Stimulated activated CD4-positive, alpha-beta T cell treated with anti-CD3 and anti-CD28 coated beads, TNF-alpha, amount 100 ng/mL, for 24 hours (primary cell): Measurements from ENCODE around the gene MARK3.
A peak's percentile ranks its signal among the peaks of the same experiment; 100 is the strongest.
"Not testable (repeated sequence)": the region's sequence is repeated elsewhere in the genome, so short reads cannot be mapped to it uniquely, and the experiment has no call there.

Source experiments
- DNase-seq, 3 experiments: peaks; one replicate each; pipeline ENCODE4 v3.0.0-alpha.2; 2020; ENCODE audit warnings: low read depth in 3 of 3

Gene MARK3

DNA sequence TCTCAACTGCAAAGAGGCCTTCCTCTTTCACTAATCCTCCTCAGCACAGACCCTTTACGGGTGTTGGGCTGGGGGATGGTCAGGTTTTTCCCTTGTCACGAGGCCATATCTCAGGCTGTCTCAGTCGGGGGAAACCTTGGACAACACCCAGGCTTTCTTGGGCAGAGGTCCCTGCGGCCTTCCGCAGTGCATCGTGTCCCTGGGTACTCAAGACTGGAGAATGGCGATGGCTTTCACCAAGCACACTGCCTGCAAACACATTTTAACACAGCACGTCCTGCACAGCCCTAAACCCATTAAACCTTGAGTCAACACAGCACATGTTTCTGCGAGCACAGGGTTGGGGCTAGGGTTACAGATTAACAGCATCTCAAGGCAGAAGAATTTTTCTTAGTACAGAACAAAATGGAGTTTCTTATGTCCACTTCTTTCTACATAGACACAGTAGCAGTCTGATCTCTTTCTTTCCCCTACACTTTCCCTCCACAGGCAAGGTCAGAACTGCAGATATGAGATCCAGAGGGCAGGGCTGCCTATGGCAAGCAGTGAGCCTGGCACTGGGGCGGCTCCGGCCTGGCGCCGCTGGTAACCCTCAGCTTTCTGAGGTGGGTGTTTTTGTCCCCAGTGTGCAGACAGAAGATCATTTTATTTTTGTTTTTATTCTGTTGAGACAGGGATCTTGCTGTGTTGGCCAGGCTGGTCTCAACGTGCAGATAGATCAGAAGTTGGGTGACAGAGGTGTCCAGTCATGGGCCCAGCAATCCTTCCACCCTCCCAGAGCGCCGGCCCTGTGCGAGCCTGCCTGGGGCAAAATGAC is 140.4 kb downstream of the MARK3 start:
- not testable (repeated sequence) for DNase-seq

DNA sequence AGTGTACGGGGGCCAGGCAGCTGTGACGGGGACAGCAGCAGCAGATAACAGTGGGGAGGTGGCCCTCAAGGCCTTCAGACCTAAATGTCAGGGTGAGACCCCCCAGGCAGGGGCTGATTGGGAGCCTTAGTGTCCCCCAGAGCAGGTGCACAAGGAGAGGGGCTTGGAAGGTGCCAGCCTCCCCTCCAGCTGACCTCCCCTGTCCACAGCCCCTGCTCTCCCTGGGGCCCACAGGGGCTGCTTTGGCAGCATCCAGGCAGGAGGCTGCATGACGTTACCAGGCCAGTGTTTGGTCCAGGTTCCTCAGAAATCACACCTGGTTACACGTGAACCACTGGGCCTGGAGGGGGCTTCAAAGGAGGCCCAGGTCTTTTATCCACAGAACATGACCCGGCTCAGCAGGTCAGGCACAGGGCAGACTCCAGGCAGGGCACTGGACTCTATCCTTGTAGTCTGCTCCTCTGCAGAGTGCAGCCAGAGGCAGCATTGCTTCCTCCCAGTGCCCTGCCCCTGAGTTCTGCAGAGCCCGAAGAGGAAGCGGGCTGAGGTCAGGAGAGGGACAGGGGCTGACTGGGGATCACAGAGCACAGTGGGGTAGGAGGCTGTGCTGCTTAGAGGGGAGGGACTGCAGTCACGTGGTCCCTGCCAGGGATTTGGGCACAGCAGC is 141.2 kb downstream of the MARK3 start:
- no peak for DNase-seq

DNA sequence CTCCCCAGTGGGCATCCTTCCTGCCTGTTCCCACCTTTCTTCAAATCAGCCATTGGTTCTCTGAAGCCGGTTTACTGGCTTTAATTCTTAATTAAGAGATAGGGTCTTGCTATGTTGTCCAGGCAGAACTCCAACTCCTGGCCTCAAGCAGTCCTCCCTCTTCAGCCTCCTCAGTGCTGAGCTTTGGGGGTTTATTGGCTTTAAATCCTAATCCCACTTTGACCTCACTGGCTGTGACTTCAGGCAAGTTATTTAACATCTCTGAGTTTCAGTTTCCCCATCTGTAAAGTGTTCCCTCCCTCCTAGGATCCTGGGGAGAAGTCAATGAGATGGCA is 141.7 kb downstream of the MARK3 start:
- DNase-seq, result no peak

DNA sequence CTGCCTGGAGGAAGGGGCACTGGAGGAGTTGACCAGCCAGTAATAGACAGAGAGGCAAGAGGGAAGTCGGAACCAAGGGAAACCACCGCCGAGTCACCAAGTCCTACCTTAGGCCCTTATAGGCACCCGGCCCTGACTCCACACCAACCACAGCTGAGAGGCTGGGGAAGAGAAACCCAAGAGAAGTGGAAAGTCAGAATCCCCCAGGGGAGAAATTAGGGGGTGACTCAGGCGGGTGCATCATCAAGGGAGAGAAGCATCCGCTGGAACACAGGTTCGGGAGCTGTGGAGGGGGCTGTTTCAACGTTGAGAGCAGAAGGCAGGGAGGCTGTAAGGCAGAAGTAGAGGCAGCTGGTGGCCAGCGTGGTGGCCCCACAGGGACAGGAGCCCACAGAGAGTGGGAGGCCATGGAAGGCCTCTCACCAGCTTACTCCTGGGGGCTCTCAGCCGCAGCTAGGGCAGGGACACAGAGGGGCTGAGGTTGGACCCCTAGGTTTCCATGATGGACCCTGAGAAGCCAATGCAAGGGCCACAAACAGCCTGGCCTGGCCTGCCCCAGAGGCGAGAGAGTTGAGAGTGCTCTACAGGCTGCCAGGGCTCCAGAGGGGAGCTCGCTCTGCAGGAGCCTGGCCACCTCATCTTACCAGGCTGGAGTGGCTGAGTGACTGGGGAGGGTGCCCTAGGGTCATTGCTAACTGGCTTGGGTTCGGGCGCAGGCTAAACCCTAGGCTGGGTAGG is 142.4 kb downstream of the MARK3 start:
- DNase-seq, result peak in 1 of 3 experiments; percentile 35

DNA sequence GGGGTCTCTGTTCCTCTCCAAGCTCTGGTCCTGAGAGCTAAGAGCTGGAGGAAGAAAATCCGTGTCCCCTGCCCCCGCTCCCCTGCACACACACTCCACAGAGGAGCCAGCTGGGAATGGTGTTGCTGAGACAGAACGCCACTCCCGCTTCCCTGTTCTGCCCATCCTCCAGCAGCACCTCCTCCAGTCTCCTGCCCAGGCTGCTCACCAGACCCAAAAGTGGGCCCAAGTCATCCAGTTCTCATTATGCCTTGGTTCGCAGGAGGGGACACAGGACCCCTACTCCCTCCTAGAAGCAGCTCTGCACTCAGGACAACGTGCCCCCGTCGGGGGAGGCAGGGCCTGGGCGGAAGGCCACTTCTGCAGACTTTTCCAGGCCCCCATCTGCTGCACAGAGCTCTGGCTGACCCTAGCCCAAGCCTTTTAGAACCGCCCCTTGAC is 143.0 kb downstream of the MARK3 start:
- DNase-seq, result no peak

DNA sequence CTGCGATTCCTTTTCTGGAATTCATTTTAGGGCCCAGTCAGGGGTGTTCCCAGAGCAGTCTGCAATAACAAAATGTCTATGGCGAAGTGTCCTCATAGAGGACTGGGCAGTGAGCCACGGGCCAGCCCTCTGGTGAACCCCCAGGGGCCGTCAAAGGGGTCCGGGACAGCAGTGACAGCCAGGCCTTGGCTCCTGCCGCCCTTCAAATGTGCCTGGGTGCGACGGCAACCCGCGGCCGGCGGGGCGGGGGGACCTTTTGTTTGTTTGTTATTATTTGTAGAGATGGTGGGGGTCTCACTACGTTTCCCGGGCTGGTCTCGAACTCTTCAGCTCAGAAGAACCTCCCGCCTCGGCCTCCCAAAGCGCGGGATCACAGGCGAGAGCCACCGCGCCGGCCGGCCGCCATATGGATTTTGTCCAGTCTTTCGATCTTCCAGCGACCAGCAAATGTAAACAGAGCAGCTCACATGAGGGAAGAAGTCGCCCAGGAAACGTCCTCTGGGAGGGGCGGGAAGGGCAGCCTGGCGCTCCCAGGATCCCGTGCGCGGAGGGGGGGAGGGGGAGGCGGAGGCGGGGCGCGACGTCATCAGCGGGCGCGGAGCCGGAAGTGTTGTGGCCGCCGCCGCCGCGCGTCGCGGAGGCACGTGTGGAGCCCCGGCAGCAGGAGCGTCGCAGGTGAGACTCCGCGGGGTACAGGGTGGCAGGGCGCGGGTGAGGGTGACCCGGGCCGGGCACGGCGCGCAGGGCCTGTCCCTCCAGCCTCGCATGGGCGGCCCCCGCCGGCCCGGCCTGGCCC is 143.6 kb downstream of the MARK3 start, which contains the start of gene TRMT61A:
Gene TRMT61A (plus strand): TSS at position 610 of the 796 bp plus-strand sequence. CDS start 783 bp downstream, outside the sequence.
- peak; percentile 52 to 71 (median 69) for DNase-seq

DNA sequence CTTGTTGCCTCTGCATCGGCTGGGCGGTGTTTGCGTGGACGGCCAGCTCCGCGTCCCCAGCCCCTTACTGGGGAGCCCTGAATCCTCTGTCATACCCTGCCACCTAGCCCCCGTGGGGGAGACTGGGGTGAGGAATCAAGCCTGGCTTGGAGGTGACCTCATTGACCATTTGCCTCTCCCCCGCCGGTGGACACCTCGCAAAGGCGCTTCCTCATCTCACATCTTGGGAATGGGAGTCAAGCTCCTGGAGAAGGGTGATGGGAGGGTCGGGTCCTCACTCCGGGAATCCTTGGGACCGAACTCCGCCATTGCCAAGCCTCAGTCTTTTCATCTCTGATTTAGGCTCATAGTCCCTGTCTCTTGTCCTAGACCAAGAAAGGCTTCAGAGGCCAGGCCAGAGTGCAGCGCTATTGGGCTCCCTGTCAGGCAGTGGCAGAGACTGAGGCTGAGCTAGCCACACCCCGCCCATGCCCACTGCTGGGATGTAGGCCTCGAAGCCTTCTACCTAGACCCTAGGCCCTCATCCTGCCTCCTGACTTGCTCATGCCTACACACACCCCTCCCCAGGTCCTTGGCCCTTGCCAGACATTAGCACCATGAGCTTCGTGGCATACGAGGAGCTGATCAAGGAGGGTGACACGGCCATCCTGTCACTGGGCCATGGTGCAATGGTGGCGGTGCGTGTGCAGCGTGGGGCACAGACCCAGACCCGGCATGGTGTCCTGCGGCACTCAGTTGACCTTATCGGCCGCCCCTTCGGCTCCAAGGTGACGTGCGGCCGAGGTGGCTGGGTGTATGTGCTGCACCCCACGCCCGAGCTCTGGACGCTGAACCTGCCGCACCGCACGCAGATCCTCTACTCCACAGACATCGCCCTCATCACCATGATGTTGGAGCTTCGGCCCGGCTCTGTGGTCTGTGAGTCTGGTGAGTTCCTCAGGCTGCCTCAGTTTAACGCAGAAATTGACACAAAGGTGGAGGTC is 144.5 kb downstream of the MARK3 start:
- DNase-seq, result no peak

DNA sequence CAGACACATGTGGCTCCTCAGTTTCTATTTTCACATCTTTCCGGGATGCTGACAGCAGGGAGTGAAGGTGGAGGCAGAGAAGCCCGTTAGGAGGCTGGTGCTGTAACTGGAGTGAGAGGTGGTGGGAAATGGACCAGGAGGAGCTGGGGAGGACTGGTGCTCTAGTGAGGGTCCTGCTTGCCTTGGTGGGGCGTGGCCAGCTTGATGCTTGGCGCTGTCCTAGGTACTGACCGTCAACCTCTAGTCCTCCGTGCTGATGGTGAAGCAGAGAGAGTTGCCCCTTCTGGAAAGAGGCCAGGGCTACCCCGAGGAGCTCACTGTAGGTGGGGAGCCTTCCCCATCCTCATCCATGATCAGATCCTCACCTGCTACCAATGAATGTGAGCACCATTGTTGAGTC is 145.2 kb downstream of the MARK3 start:
- no peak for DNase-seq

DNA sequence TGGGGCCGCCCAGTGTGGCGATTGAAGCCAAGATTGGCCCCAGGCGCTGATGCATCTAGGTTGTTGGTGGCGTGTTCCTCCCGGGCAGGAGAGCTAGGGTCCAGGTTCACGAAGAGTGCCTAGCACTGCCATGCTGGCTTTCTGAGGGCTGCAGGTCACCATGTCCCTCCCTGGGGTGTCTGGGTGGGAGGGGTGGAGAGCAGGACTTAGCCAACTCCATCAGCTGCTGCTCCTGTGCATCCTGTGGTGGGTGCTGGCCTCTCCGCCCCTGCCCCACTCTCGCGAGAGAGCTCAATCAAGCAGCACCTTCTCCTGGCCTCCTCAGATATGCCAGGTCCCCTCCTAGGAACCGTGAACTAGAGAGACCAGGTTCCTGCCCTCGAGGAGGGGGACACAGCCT is 145.6 kb downstream of the MARK3 start:
- DNase-seq, result no peak

DNA sequence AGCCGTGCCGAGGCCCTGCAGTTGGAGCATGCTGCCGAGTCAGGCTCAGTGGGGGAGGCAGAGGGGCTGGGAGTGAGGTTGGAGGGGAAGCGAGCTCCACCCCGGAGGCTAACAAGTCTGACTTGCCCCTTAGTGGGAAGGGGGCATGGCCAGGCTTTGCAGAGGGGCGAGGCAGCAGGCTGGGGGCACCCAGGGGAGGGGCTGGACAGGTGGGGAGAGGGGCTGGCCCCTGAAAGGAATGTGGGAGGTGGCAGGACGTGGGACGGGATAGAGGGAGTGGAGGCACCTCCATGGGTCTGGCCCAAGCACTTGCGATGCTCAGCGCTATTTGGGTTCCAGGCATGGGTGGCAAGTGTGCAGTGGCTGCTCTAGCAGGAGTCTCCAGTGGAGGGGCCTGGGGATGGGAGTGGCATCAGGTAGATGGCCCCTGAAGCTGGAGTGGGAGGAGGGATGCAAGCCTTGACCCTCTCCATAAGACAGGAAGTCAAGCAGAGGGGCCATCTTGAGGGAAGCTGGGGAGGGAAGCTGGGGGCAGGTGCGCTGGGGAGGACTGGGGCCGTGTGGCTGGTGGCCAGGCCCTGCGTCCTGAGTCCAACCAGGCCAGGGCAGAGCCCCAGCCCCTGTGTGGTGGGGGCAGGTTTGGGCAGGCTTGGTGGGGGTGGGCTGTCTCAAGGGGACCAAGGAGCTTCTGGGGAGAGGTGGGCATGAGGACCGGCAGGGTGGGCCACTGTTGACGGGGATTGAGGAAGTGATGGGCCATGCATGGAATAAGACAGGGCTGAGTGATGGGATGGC is 146.4 kb downstream of the MARK3 start:
- no peak for DNase-seq

DNA sequence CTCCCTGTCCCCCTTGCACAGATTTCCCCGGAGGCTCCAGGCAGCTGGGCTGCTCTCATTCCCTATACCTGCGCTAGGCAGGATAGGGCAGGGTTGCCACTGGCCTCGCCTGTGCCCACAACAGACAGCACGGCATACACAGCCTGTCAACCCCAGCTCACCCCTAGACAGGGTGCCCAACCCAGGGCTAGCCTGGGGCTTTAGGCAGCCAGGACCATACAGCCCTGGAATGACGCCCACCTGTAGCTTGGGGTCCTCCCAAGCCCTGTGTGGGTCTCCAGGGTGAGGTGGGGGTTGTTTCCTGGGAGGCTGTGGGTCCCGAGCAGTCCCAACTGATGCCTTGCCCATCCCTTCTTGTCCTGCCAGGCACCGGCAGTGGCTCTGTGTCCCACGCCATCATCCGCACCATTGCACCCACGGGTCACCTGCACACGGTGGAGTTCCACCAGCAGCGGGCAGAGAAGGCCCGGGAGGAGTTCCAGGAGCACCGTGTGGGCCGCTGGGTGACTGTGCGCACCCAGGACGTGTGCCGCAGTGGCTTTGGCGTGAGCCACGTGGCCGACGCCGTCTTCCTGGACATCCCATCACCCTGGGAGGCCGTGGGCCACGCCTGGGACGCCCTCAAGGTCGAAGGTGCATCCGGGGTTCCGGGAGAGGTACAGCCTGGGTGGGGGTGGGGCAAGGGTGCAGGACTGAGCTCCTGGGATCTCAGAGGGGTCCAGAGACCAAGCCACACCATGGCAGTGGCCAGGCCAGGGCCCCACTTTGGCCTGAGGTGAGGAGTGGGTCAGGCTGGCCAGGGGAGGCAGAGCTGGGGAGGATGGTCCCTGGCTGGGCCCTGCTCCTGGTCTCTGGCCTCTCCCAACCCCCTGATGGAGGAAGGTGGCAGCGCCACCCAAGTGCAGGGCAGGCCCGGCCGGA is 147.3 kb downstream of the MARK3 start:
- DNase-seq, result no peak

DNA sequence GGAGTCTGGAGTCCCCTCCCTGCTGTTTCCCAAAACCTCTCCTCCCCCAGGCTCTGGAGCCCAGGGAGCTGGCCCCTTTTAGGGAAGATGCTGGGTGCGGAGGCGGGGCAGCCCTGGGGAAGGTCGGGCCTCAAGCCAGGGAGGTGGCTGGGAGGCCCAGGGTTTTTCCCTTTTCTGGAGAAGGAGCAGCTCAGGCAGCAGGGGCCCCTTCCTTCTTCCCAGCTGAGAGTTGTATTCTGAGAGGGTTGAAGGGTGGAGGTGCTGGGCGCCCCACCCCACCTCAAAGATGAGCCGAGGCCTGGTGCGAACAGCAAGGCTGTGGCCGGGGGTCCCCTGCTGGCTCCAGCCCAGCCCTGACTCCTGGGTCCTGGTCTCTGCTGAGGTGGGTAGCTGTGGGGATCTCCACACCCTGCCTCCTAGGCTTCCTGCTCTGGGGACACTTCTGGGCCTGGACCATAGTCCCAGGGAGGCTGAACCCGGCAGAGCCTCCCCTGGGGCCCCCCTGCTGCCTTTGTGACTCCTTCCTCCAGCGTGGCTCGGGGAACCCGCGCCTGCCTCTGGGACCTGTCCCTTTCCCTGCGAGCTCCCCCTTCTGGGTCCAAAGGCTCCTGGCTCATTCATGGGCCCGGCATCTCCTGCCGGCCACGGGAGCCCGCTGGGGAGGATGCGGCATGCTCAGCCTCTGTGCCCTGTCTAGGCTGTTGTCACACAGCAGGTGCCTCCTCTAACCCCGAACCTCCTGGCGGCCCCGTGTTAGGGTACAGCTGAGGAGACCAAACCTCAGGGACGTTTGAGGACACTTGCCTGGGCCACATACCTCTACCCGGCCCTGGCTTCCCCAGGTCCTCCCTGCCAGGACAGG is 148.2 kb downstream of the MARK3 start:
- DNase-seq, result no peak

DNA sequence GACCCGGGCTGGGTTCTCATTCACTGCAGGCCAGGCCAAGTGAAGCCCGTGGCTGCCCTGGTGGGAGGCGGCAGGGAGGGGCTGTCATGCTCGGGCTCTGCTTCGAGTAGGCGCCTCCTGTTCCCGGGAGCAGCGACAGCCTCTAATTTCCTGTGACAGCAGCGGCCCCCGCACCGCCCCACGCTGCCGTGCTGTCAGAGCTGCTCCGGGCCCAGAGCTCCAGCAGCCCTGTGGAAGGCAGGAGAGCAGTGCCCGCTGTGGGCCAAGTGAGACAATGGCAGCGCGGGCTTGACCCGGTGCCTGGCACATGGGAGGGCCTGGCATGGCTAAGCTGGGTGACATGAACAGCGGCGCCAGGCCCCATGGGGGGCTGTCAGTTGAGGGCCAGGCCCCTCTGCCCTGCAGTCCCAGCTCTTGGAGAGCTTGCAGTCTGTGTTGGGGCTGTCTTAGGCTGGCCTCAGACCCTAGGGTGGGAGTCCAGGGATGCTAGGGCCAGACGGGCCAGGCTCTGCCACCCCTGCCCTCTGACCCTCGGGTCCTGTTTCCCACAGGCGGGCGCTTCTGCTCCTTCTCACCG is 148.9 kb downstream of the MARK3 start:
- no peak for DNase-seq

DNA sequence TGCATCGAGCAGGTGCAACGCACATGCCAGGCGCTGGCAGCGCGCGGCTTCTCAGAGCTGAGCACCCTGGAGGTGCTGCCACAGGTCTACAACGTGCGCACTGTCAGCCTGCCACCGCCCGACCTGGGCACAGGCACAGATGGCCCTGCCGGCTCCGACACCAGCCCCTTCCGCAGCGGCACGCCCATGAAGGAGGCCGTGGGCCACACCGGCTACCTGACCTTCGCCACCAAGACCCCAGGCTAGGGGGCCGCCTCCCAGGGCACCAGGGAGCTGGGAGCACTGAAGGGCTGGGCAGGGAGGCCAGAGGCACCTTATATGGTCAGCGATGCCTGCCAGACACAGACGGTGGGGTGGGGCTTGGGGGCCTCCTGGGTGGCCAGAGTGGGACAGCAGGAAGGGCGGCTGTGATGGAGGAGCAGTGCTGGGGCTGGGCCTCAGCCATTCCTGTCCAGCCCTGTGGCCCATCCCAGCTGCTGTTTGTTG is 149.4 kb downstream of the MARK3 start:
- DNase-seq, result no peak

DNA sequence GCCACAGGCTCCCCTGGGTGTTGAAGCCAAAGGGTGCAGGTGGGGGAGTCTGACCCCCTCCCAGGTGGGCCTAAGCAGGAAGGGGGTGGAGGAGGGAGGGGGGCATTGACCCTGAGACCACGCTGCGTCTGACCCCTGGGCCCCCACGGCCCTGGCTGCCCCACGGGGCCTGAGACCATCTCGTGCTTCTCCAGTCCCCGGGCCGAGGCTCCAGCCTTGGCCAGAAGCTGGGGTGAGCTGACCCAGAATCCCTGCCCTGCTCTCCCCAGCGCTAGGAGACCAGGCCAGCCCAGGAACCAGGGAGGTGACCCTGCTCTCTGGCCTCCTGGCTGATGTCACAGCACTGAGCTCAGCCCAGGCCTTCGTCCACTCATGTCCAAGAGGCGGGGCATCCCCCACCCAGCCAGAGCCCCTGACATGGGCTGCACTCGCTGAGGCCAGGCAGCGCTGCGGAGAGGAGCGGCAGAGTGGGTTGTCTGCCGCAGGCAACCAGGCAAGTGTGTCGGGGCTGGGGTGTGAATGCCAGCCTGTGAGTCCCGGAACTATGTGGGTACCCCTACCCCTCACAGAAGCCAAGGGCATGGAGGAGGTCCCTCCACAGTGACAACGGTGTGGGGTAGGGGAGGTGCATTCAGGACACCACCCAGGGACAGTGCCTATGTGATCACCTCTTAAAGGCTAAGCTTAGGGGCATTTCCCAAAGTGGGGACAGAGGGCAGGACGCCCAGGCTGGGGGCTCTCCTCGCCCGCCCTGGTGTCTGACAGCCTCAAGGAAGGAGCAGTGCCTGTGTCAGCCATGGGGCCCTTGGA is 150.1 kb downstream of the MARK3 start:
- DNase-seq, result no peak

DNA sequence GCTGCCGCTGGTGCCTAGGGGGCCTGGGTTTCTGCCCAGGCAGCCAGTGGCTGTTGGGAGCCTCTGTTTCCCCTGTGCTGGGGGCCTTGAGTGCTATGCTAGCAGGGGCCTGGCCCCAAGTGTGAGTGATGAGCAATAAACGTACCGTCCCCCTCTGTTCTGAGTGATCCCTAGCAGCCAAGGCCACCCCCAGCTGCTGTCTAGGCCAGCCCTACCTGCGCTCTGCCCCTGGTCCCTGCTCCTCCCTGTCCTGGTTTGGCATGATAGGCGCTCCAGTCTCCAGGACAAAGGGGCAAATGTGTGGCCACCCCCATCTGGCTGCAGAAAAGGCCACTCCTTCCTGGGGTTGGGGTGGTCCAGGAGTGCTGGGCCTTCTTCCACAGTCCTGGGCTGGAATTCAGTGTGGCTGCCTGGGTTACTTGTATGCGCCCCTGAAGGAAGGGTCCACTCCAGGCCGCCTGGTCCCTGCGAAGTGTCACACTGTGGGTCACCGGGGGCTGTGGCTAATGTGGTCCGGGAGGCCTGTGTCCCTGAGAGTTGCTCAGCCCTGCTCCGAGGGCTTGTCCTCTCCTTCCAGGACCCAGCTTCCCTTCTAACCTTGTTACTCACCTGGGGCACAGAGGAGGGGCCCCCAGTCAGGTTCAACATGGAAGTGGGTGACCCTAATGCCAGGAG is 150.8 kb downstream of the MARK3 start:
- DNase-seq, result no peak
